ENCODE data around the gene ARMC9.
A peak's percentile ranks its signal among the peaks of the same experiment; 100 is the strongest.
"Not testable (repeated sequence)": the region's sequence is repeated elsewhere in the genome, so short reads cannot be mapped to it uniquely, and the experiment has no call there.

Gene ARMC9

GRCh38 chr2:231399046-231399852 is 200.8 kb downstream of the ARMC9 start:
- DNase-seq (ENCODE audit: low read depth): no peak
- no peak overlapping the region for H3K4me3 ChIP-seq (ENCODE audit: low read depth, low read length)

GRCh38 chr2:231399853-231400680 is 201.6 kb downstream of the ARMC9 start:
- DNase-seq (ENCODE audit: low read depth): no peak
- no peak overlapping the region for H3K4me3 ChIP-seq (ENCODE audit: low read depth, low read length)

GRCh38 chr2:231400681-231401080 is 202.2 kb downstream of the ARMC9 start:
- DNase-seq (ENCODE audit: low read depth); H3K4me3 ChIP-seq (ENCODE audit: low read depth, low read length): not testable (repeated sequence)

- H3K4me3 ChIP-seq (ENCODE audit: low read depth, low read length); DNase-seq (ENCODE audit: low read depth): not testable (repeated sequence)
These were observed 202.7 kb downstream of the ARMC9 start for GRCh38 chr2:231401101-231401500.

- not testable (repeated sequence) for H3K4me3 ChIP-seq (ENCODE audit: low read depth, low read length); DNase-seq (ENCODE audit: low read depth)
These were observed 205.2 kb downstream of the ARMC9 start for GRCh38 chr2:231403421-231404182.

GRCh38 chr2:231404183-231404578 is 205.8 kb downstream of the ARMC9 start:
- DNase-seq (ENCODE audit: low read depth); H3K4me3 ChIP-seq (ENCODE audit: low read depth, low read length): not testable (repeated sequence)

- H3K4me3 ChIP-seq (ENCODE audit: low read depth, low read length); DNase-seq (ENCODE audit: low read depth): not testable (repeated sequence)
These were observed 207.4 kb downstream of the ARMC9 start for GRCh38 chr2:231405601-231406367.

- DNase-seq (ENCODE audit: low read depth): not testable (repeated sequence)
These were observed 209.3 kb downstream of the ARMC9 start for GRCh38 chr2:231407686-231408085.

GRCh38 chr2:231408304-231408703 is 209.9 kb downstream of the ARMC9 start:
- not testable (repeated sequence) for DNase-seq (ENCODE audit: low read depth); H3K4me3 ChIP-seq (ENCODE audit: low read depth, low read length)

More at GRCh38 chr2:231407686-231408085, 209.3 kb downstream of the ARMC9 start:
- H3K4me3 ChIP-seq (ENCODE audit: low read depth, low read length): not testable (repeated sequence)

- DNase-seq (ENCODE audit: low read depth): no peak
- no peak overlapping the region for H3K4me3 ChIP-seq (ENCODE audit: low read depth, low read length)
These were observed 211.3 kb downstream of the ARMC9 start for GRCh38 chr2:231409776-231410175.

GRCh38 chr2:231410293-231411004 is 212.0 kb downstream of the ARMC9 start:
- H3K4me3 ChIP-seq (ENCODE audit: low read depth, low read length): no peak overlapping the region
- no peak for DNase-seq (ENCODE audit: low read depth)

GRCh38 chr2:231411237-231411636 is 212.8 kb downstream of the ARMC9 start:
- no peak overlapping the region for H3K4me3 ChIP-seq (ENCODE audit: low read depth, low read length)
- no peak for DNase-seq (ENCODE audit: low read depth)

- DNase-seq (ENCODE audit: low read depth): peak; percentile 19
- peak overlapping the region; percentile 60 for H3K4me3 ChIP-seq (ENCODE audit: low read depth, low read length)
These were observed 213.6 kb downstream of the ARMC9 start for GRCh38 chr2:231411831-231412617.

- H3K4me3 ChIP-seq (ENCODE audit: low read depth, low read length): peak overlapping the region; percentile 60
- DNase-seq (ENCODE audit: low read depth): no peak
These were observed 214.2 kb downstream of the ARMC9 start for GRCh38 chr2:231412618-231412963.

- DNase-seq (ENCODE audit: low read depth): no peak
- no peak overlapping the region for H3K4me3 ChIP-seq (ENCODE audit: low read depth, low read length)
These were observed 215.0 kb downstream of the ARMC9 start for GRCh38 chr2:231413456-231413855.

- no peak overlapping the region for H3K4me3 ChIP-seq (ENCODE audit: low read depth, low read length)
- DNase-seq (ENCODE audit: low read depth): no peak
These were observed 215.6 kb downstream of the ARMC9 start for GRCh38 chr2:231413921-231414476.

- no peak overlapping the region for H3K4me3 ChIP-seq (ENCODE audit: low read depth, low read length)
- no peak for DNase-seq (ENCODE audit: low read depth)
These were observed 216.6 kb downstream of the ARMC9 start for GRCh38 chr2:231415029-231415428.

Data from skeletal muscle cell (primary cell).